Fibroblast of skin of left quadriceps (primary cell): Measurements from ENCODE around the gene TANGO2.

Source experiments
- DNase-seq, 2 experiments: peaks; one replicate each; pipeline ENCODE4 v3.0.0-alpha.2; 2013; ENCODE audit warnings: low read depth in 2 of 2

The TANGO2 gene

DNA sequence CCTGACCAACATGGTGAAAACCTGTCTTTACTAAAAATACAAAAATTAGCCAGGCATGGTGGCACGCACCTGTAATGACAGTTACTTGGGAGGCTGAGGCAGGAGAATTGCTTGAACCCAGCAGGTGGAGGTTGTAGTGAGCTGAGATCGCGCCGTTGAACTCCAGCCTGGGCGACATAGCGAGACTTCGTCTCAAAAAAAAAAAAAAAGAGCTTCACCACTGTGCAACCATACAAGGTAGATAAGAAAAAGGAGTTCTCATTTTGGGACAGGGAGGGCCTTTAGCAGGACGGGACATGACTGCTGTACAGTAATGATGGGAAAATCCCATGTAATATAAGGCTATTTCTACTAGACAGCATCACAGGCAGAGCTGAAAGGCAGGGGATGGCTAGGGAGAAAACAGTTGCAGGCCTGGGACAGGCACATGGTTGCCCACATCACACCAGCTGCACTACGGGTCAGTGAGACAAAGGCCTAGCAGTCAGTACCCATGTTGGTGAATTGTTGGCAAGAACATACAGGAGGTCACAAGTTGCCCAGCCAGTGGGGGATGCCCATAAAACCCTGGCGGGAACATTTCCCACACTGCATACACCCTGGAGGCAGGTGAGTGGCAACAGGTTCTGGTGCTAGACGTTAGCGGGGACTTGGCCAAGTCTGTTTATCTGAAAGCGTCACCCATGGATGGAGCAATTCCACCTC, 5.4 kb downstream of the TANGO2 start:
- no peak for DNase-seq

- DNase-seq, result no peak
Measured at GRCh38 chr22:20026996-20027601, 6.2 kb downstream of the TANGO2 start.

DNA sequence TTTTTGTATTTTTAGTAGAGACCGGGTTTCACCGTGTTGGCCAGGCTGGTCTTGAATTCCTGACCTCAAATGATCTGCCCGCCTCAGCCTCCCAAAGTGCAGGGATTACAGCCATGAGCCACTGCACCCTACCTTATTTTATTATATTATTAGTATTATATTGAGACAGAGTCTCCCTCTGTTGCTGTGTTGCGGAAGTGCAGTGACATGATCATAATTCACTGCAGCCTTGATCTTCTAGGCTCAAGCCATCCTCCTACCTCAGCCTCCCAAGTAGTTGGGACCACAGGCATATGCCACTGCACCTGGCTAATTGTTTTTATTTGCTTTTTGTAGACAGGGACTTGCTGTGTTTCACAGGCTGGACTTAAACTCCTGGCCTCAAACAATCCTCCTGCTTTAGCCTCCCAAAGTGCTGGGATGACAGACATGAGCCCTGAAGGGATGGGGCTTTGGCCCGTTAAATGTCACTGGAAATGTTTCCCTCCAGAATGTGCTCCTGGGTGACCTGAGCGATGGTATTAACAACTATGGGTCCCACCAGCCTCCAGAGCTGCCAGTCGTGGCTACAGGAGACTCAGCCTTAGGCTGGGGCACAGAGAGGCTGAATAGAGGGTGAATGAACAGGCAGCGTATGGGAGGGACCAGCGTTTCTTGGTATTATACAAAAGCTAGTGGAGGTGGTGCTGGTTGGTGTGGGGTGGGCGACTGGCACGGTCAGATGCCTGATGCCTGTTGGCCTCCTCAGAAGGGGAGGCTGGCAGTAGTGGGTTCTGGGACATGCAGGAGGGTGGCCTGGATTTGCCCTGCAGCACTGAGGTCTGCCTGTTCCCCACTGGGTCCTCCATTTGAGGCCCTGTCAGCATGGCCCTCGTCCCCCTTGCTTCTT, 7.3 kb downstream of the TANGO2 start:
- no peak for DNase-seq

DNA sequence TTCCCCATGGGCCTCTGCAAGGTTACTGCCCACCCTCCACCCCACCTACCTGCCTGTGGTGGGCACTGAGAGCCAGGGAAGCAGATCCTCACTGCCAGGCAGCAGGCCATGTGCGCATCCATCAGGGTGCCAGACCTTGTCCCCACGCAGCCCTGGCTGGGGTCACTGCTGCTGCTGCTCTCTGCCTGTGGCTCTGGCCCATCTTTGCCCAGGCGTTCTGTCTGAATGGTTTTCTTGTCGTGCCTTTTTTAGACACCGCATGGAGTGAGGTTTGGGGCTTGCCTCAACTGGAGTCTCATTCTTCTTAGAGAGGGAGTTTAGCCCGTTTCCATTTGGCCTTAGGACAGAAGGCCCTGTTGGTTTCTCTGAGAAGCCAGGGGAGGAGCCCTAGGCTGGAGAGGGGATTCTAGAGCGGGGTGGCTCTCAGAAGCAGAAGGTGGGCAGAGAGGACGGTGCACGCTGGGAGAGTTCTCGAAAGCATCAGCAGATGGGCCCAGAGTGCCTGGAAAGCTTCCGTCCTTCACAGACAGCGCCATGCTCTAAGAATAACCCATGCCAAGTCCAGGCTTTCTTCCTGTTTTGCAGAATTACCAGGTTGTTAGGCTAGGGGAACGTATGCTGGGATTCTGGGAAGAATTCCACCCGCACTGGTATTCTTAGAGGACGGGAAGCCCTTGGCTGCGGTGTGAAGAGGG, 8.1 kb downstream of the TANGO2 start:
- DNase-seq, result no peak

- DNase-seq, result no peak
Measured at GRCh38 chr22:20029550-20030225, 8.8 kb downstream of the TANGO2 start.

- no peak for DNase-seq
Measured at GRCh38 chr22:20031732-20032406, 11.0 kb downstream of the TANGO2 start.

- no peak for DNase-seq
Measured at GRCh38 chr22:20032407-20032991, 11.6 kb downstream of the TANGO2 start.

GRCh38 chr22:20033045-20033706, 12.3 kb downstream of the TANGO2 start:
- no peak for DNase-seq

DNA sequence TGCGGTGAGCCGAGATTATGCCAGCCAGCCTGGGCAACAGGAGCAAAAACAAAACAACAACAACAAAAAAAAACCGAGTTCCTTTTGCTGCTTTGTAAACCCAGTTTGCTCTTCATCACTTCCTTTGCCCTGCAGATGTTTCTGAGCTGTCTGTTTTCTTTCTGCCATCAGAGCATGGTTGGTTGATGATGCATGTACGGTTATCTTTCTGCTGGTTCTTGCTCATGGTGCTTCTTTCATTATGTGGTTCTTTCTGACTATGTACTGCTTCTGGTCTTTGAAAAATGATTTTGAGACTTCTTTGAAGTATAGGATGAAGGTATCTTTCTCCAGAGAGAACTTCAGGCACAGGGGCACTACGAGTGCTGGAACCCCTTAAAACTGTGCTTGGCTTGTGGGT, 13.2 kb downstream of the TANGO2 start:
- no peak for DNase-seq

DNA sequence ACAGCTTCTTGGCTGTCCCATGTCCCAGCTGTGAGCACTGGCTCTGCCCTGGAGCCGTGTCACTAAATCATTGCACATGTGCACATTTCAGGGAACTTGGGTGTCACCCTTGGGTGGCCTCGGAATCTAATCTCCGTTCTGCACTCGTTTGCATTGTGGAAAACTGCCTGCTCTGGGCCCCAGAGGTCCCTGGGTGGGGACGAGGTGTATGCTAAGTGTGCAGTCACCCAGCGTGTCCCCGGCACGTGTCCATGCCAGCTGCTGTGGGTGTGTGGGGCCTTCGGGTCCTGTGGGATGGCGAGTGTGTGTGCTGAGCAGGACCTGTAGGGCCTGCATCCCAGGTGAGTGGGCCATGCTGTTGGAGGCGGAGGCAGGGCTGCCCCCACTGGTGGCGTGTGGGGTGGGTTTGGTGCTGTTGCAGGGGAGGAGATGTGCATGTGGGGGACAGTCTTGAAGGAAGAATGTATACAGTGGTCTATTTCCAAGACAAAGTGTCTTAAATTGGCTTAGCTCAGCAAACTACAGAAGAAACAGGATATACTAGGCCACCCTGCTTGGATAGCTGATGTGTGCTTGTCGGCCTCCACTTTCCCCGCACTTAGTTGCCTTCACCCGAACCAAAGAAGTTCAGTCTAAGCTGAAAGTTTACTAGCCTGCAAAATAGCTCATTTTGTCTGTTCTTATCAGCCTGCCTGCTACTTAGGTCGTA, 14.6 kb downstream of the TANGO2 start:
- DNase-seq, result no peak

DNA sequence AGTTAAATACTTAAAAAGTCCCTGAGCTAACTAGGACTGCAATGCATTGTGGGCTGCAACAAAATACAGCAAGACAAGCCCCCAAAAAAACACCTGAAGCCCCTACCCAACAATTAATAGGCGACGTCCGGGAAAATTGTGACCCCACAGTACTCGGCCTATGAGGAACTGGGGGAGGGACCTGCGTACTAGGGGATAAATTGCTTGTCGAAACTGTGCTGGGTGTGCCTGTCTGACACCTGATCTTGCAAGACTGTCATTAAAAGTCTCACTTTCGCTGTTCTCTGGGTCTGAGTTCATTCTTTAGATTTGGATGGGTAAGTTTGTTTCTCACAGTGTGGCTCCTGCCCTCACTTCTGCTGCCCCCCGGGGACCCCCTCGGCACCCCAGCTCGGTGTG, 15.2 kb downstream of the TANGO2 start:
- DNase-seq, result no peak

GRCh38 chr22:20036535-20037392, 15.9 kb downstream of the TANGO2 start:
- no peak for DNase-seq

GRCh38 chr22:20037419-20037818, 16.5 kb downstream of the TANGO2 start:
- DNase-seq, result no peak

DNA sequence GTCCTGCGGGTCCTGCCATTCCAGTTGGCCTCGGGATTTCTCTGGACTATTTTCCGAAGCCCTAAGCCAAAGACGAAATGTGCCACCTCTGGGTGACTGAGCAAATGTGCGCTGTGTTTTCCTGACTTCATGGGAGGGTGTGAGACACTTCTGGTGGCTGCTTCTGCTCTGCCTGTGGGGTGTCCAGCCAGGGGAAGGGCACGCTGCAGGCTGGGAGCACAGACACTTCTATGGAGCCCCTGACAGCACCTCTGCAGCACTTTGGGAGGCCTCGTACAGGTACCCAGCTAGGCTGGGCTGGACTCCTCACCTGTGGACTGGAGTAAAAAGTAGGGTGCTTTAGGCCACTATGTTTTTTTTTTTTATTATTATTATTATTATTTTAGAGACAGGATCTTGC, 17.7 kb downstream of the TANGO2 start:
- DNase-seq, result no peak

DNA sequence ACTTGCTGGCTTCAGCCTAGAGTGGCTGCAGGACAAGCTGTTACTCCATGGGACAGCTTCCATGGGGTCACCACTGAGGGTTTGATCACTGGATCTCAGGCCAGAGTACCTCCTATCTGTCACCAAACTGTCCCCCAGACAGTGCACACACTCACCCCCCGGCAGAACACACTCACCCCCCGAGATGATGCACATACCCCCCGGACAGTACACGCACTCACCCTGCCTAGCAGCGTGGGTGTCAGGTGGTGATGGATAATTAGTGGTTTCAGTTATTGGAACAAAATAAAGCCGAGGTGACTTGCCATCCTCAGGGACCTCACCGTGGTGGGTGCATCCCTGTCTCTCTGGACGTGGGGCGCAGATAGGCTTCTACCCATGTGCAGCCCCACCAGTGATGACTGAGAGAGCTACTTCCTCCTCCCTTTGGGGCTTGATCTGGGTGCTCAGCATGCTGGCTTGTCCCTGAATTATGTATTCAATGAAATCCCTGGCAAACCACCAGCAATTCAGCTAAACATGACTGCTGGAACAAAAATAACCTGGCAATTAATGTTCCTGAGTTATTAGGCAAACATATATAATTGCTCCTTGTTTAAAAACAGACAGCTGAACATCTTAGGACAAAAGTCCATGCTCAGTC, 18.9 kb downstream of the TANGO2 start:
- DNase-seq, result no peak

- no peak for DNase-seq
Measured at GRCh38 chr22:20040327-20041200, 19.7 kb downstream of the TANGO2 start.
